Stimulated activated CD4-positive, alpha-beta T cell treated with anti-CD3 and anti-CD28 coated beads, Interleukin-1b, Interleukin-23, amount 100 ng/mL, for 1 hour (primary cell): ENCODE measurements around the gene EYS.

Experiments used
- DNase-seq, 2 donors: peaks; one replicate each; pipeline ENCODE4 v3.0.0-alpha.2; 2020; ENCODE audit warnings: low read depth in 2 of 2

The EYS gene

GRCh38 chr6:64969139-64969538 is 737.9 kb downstream of the EYS start:
- no peak for DNase-seq

DNA sequence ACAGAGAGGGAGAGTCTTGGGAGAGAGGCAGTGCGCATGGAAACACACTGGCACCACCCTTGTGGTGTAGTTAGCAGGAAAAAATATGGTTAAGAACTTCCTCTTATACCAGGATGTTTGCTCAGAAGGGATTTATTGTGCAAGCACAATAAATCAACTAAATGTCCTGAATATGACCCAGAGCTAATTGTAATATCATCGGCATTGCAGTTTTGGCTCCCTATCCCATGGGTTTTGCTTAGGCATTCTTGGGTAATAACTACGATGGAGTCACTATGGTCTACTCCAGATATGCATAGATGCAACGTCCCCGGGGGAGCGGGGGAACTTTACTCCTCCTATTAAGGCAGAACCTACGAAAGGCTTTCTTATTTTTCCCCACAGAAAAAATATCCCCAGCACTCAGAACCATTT is 751.6 kb downstream of the EYS start:
- no peak for DNase-seq

DNA sequence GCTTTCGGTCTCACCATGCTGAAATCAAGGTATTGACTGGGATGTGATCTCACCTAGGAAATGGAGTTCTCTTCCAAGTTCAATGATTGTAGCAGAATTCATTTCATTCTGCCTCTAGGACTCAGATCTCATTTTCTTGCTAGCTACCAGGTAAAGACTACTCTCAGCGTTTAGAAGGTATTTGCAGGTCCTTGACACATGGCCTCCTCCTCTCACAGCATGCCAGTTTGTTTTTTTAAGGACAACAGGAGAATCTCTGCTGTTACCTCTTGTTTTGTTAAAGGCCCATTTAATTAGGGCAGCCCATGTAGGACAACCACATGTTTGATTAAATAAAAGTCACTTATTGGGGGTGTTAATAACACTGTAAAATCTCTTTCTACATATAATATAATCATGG is 757.8 kb downstream of the EYS start:
- no peak for DNase-seq

DNA sequence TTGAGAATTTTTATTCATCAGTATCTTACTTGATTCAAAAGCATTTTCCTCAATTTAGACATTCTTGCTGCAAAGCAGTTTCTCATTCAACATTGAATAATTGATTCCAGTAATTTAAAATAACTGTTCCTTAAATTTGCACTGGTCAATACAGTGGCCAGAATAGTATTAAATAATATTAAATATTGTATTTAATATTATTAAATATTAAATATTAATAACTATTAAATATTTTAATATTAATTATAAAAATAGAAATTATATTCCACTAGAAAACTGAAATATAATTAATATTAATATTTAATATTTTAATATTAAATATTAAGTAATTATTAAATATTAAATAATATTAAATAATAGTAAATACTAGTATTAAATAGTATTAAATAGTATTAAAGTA is 758.8 kb downstream of the EYS start:
- no peak for DNase-seq

DNA sequence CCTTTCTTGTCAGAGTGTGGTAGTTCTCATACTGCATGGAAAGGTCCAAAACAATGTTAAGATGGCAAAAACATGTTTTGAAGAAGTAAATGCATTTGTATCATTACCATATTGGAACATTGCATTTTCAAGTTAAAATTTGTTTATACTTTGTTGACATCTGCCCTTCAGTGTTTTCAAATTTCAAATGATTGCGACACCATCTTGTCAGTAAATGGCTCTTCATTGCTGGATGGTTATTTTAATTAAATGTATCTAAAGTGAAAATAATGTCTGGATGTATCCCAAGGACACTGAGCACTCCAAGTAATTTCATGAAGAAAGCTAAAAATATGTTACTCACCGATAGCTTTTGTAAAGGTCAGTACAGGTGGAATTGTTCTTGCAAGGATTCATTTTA is 761.6 kb downstream of the EYS start:
- no peak for DNase-seq

DNA sequence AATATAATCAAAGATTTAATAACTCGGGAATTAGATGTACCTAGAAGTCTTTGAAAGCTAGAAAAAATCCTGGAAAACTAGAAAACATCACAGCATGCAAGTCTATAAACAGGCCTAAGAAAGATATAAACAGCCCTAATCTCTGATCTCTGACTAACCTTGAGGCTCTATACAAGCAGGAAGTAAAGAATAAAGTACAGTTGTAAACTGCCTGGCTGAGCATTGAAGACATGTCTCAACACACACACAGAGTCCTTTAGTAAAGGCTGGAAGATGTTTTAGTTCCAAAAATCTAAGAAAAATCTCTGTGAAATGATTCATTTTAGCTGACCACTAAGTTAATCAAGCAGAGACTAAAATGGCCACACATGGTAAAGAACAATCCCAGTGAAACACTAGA is 774.5 kb downstream of the EYS start:
- no peak for DNase-seq

DNA sequence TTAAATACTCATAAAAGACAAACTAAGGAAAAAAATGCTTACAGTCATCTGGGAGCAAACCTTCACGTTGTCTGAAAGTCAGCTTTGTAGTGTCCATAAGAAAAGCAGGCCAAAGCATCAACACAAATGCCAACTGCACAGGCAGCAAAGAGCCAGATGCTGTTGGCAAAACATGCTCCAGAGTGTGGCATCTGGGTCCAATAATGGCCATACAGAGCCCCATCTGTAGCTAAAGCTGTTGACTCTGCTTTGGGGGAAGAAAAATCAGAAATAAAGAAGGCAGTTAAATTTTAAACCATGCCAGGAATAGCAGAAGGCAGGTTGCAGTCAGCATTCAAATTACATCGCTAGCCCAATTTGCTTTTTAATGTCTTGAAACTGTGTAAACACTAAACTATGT is 776.3 kb downstream of the EYS start:
- DNase-seq = no peak

DNA sequence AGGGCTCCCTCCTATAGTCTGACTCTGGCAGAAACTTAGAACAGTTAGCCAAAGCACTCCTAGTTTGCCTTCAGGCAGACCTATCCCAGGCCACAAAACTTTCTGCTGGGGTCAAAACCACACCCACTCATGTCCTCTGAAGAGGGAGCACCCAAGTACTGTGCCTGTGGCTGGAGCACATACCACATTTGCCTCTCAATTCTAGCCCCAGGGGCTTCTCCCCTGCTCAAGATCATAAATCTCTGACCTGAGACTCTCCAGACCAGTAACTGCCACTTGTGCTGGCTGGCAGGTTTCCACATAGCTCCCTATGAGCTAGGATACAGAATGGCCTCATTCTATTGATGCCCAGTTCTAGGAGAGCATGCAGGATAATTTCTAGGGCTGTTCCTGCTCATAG is 781.0 kb downstream of the EYS start:
- DNase-seq = no peak

DNA sequence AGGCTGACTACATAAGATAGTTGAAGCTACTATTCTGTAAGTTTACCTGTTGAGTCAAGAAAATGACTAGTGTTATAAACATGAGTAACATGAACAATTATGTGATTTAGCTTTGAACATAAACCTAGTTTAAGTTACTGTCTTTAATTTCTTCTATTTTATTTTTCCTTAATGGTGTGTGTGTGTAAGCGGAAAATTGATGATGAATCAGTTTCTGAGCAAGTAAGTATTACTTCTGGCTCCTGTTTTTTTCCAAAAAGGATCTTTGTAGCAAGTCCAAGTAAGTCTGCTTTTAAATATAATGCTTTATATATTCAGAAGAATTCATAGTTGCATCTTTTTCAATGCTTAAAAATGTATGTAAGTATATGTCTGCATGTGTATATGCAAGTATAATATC is 786.8 kb downstream of the EYS start:
- no peak for DNase-seq

DNA sequence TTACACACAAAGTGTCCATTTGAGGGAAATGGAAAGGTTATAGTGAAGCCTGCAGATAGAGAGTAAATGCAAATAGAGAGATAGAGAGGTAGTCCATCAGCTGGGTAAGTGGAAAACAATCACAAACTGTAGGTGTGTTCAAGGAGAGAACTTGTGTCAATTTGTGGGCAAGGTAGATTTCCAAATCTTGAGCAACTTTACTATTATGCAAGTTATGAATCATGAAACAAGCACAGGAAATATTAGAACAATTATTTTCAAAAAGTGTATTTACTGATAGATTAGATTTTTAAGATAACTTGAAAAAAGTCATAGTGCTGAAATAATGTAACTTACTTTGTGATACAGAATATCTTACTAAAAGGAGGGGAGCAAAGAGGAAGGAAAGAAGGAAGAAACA is 792.9 kb downstream of the EYS start:
- DNase-seq = no peak

DNA sequence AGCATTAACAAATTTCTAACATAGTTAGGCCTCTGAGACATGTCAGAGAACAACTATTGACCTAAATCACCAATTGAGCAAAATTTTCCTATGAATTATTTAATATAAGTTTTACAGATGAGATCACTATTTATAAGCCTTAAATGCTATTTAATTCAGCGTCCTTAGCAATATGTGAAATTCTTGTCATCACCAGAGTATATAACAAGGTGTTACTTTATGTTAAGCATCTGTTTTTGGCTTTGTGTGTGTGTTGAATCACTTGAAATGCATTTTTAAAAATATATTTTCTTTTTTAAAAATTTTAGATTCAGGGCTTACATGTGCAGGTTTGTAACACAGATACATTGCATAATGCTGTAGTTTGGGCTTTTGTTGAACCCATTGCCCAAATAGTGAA is 794.1 kb downstream of the EYS start:
- no peak for DNase-seq

GRCh38 chr6:64908104-64908503 is 798.9 kb downstream of the EYS start:
- no peak for DNase-seq

DNA sequence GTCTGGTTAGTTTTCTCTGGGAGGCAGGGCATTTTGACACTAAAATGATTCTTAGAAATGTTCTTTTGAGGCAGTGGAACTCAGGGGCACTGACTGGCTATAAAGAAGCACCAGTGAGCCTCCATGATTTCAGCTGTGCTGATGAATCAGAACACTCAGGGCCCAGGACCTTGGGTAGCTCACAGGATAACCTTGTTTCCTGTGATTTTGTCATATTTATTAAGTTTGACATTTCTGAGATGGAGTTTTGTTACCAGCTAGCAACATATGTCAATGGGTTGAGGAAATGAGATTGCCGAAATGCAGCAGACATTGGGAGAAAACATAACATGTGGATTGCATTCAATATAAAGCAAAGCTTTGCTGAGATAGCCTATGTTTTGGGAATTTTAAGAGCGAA is 802.4 kb downstream of the EYS start:
- DNase-seq = no peak

GRCh38 chr6:64902596-64902995 is 804.4 kb downstream of the EYS start:
- DNase-seq = no peak

GRCh38 chr6:64896939-64897338 is 810.1 kb downstream of the EYS start:
- no peak for DNase-seq

DNA sequence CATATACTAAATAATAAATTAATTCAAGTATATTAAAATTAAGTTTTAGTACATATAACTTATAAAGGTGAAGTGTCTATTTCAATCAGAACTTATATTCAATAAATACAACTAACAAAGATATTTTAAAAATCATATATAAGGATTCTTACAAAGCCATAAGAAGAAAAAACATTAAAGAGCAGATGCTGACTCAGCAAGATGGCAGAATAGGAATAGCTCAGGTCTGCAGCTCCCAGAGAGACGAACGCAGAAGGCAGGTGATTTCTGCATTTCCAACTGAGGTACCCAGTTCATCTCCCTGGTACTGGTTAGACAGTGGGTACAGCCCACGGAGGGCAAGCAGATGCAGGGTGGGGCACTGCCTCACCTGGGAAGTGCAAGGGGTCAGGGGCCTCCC is 811.1 kb downstream of the EYS start:
- no peak for DNase-seq

GRCh38 chr6:64890609-64891008 is 816.4 kb downstream of the EYS start:
- no peak for DNase-seq

DNA sequence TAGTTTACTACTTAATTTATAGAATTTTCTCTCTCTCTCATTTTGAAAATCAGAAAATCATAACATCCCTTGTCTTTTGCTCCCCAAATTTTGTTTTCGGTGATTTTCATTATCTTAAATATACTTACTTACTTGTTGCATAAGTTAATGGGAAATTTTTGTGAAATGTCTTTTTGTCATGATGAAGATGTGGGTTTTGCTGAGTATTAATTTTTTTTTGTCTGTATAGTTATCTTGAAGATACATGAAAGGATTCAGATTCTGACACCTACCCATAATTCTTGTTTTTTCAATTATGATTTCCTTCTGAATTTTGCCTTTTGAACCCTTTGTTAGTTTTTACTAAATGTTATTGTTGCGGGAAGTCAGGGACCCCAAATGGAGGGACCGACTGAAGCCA is 817.9 kb downstream of the EYS start:
- no peak for DNase-seq

DNA sequence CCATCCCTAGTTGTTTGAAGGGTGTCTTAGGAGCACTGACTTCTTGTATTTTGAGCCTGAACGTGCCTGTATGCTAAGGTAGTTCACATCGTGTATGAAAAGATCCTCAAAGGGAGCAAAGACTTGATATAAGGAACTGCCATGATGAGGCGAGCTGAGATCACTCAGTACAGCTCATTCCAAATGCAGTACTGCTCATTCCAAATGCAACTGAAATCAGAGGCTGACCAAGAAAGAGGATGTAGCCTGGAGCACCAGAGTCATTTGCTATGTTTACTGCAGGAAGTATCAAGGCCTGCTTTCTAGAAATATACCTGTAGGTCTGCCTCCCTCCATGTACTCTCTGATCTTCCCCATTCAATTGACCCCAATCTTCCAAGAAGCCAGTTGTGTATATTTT is 832.2 kb downstream of the EYS start:
- no peak for DNase-seq

DNA sequence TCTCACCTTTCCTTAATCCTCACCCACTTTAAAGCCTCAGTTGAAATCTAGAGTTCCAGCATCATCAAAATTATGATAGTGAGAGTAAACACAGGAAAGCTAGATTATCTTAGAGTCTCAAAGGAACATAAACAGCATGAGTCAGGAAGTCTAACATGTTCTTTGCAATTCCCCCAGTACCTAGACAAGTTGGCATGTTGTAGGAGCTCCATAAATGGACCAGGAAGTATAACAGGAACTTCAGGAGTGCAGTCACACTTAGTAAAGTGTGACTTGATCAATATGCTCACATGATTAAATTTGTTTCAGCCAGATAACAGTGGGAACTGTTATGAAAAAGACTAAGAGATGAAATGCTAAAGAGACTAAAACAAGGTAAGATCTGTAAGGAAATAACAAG is 834.4 kb downstream of the EYS start:
- no peak for DNase-seq

GRCh38 chr6:64861039-64861651 is 845.9 kb downstream of the EYS start:
- DNase-seq = no peak

DNA sequence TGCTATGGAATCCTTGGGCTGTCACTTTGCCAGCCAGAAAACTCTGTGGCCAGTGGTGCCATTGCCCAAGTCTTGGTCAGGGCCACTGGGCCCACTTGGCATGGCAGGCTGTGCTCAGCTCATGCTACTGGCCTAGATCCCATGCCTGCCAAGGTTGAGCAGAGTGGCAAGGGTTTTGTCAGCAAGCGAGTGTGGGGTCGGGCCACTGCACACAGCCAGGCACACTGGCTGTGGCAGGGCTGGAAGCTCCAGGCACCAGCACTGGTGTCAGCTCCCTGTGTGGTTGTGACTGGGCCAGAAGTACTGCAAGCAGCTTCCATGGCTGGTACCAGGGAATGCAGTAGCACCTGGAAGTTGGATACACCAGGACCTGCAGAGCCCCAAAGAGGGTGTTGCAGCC is 846.8 kb downstream of the EYS start:
- no peak for DNase-seq

DNA sequence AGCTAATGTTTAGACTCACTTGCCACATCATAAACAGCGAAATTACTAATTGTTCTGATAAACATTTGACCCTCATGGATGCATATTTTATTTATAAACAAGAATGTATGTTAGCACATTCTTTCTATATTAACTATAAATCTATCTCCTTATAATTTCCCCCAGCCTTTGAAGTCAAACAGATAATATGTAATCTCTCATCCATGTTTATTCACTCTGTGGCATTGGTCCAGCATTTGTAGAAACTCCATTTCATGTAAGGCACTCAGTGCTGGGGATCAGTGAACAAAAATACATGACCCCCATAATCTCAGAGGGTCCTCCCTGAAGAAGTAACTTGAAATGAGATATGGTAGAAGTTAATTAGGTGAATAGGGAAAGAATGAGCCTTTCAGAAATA is 856.9 kb downstream of the EYS start:
- no peak for DNase-seq

DNA sequence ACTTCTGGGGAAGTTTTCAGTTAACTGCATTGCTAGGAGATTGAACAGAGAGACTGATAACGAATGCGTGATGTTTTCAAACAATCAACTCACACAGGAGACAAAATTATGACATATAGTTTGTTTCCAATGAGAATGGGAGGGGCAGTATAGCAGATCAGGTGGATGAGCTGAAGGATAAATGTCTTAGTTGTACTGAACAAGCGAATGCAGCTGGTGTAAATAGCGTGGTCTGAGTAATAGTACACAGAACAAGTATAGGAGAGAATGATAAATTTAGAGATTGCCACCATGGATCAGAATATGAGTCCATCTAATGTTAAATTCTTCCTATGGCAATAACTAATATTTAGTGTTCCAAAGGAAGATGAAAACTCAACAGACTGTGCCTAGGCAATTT is 858.6 kb downstream of the EYS start:
- no peak for DNase-seq

DNA sequence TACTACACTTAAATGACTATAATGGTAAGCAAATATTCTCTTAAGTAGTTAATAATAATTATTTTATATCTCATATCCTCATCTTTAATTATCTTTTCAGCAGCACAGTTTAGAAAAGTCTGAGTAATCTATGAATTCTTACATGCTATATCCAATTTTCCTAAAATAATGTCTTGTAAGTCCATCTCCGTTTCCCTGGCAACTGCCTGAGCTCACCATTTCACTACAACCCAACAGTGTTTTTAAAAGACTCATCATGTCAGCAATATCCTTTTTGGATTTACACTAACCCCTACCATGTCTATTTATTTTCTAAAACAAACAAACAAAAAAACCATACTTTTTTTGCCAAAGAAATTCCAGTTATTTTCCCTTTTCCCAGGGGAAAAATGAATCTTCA is 859.6 kb downstream of the EYS start:
- no peak for DNase-seq
